Upper lobe of left lung (tissue), 6 donors: ENCODE results near the gene FOXF2. TPM values are rescaled to one million over a fixed set of nuclear protein-coding genes. Genes with fewer than 3 reads are reported as not detected.

Experiments used
- ATAC-seq, 2 donors: fragments of 200-7000 bp; cut with Tn5 transposase; one replicate each; pipeline ENCODE4 v1.9.1; 2022; ENCODE audit warnings: mild to moderate bottlenecking in 2 of 2, moderate library complexity in 2 of 2; ENCODE audit not compliant: low FRiP score in 2 of 2
- DNase-seq, 2 donors: peaks; one replicate each; pipeline ENCODE4 v3.0.0-alpha.2; 2019 to 2020
- H3K27ac ChIP-seq, 4 donors: fragments of 200-600 bp; sonication (generic); one replicate each; pipeline ENCODE4 v1.5.1; 2016 to 2019
- H3K27me3 ChIP-seq, 4 donors: fragments of 200-600 bp; sonication (generic); one replicate each; pipeline ENCODE4 v1.5.1; 2017 to 2019
- H3K36me3 ChIP-seq, 4 donors: fragments of 200-600 bp; sonication (generic); one replicate each; pipeline ENCODE4 v1.5.1; 2016 to 2019
- H3K4me1 ChIP-seq, 4 donors: fragments of 200-600 bp; sonication (generic); one replicate each; pipeline ENCODE4 v1.5.1; 2018 to 2019
- H3K4me3 ChIP-seq, 4 donors: fragments of 200-600 bp; sonication (generic); one replicate each; pipeline ENCODE4 v1.5.1; 2017 to 2019; ENCODE audit warnings: mild to moderate bottlenecking in 2 of 4, moderate library complexity in 1 of 4
- H3K9me3 ChIP-seq, 4 donors: fragments of 200-600 bp; sonication (generic); one replicate each; pipeline ENCODE4 v1.5.1; 2018 to 2019
- EP300 ChIP-seq, 4 donors: sonication (generic); formaldehyde crosslinking; IDR thresholded peaks; one replicate each; pipeline ENCODE4 v1.5.1; 2017; ENCODE audit warnings: antibody characterized with exemption in 4 of 4, control low read depth in 2 of 4
- POLR2A ChIP-seq, 4 donors: fragments of 450-650 bp; IDR thresholded peaks; one replicate each; pipeline ENCODE4 v1.5.1; 2016 to 2017; ENCODE audit warnings: antibody characterized with exemption in 4 of 4, mild to moderate bottlenecking in 2 of 4
- POLR2AphosphoS5 ChIP-seq, 2 donors: sonication (generic); formaldehyde crosslinking; IDR thresholded peaks; one replicate each; pipeline ENCODE4 v1.5.1; 2017; ENCODE audit warnings: antibody characterized with exemption in 2 of 2
- WGBS, 2 donors: methylation state at CpG; one replicate each; pipeline ENCODE4 v1.1.5; 2017 to 2018; 5-methylcytosine and 5-hydroxymethylcytosine counted together
- total RNA-seq, 6 donors: library from RNA; depleted of rRNA in 4 of 6; stranded (reverse); fragments of >200 nt in 4 of 6; gene quantifications; one replicate each; pipeline versions ENCODE4 v1.1.0 to v1.2.1, GENCODE V29; 2016 to 2021
- TF ChIP-seq, protein P1 (sequence below), 6 experiments: fragments of 450-650 bp in 4 of 6; fragments of 200-600 bp in 2 of 6; sonication (generic) in 2 of 6; IDR thresholded peaks; one replicate each; pipeline ENCODE4 v1.5.1; 2016 to 2019; ENCODE audit warnings: antibody characterized with exemption in 6 of 6
- donor health status: DM: no; HTN: no; CAD: no; lungs with moderate emphysema.
- donor health status: DM: no; HTN: yes; CAD: no; lungs with severe emphysema.

Gene FOXF2
- total RNA-seq, 6 donors from 2014 or later = 5.5 to 17.7 (median 8.8) TPM

DNA sequence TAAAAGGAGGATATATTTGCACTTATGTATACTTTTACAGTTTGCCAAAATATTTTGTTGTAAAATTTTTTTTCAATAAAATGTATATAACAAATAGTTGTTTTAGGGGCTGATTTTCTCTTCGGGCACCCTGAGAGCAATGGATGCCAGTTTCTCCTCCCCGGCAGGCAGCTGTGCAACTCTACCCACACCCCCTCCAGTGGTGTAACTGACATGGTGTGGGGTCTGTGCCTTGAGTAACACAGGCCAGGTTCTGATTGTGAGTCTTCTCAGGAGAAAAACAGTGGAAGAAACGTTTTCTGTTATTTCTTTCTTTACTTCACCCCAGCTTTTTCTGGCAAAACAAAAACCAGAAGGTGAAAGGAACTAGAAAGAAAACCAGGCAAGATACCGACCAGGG is 6.1 kb downstream of the FOXF2 start:
- no peak for TF ChIP-seq POLR2AphosphoS5 (IDR thresholded peaks at IDR 0.05)
- TF ChIP-seq, protein P1, sequence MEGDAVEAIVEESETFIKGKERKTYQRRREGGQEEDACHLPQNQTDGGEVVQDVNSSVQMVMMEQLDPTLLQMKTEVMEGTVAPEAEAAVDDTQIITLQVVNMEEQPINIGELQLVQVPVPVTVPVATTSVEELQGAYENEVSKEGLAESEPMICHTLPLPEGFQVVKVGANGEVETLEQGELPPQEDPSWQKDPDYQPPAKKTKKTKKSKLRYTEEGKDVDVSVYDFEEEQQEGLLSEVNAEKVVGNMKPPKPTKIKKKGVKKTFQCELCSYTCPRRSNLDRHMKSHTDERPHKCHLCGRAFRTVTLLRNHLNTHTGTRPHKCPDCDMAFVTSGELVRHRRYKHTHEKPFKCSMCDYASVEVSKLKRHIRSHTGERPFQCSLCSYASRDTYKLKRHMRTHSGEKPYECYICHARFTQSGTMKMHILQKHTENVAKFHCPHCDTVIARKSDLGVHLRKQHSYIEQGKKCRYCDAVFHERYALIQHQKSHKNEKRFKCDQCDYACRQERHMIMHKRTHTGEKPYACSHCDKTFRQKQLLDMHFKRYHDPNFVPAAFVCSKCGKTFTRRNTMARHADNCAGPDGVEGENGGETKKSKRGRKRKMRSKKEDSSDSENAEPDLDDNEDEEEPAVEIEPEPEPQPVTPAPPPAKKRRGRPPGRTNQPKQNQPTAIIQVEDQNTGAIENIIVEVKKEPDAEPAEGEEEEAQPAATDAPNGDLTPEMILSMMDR (IDR thresholded peaks at IDR 0.05) = no peak
- no peak for TF ChIP-seq POLR2A (IDR thresholded peaks at IDR 0.05)
- Histone ChIP-seq H3K36me3 (no peaks in the 10 kb centered on the region), H3K9me3 (no peaks in the 10 kb centered on the region), H3K27me3 (peaks cover 0 to 46% (median 20%) of the 10 kb centered on the region in 4 donors), H3K4me1 (peaks cover 4 to 25% (median 16%) of the 10 kb centered on the region in 4 donors), H3K4me3 (peak overlapping the region in 1 of 4 donors; percentile 1), H3K27ac (peak overlapping the region; percentile 26 to 51 (median 39))
- DNase-seq (no peak), ATAC-seq (no peak)
- WGBS, 2 donors = 33 to 45% methylated on average over 4 of the region's 4 CpGs

DNA sequence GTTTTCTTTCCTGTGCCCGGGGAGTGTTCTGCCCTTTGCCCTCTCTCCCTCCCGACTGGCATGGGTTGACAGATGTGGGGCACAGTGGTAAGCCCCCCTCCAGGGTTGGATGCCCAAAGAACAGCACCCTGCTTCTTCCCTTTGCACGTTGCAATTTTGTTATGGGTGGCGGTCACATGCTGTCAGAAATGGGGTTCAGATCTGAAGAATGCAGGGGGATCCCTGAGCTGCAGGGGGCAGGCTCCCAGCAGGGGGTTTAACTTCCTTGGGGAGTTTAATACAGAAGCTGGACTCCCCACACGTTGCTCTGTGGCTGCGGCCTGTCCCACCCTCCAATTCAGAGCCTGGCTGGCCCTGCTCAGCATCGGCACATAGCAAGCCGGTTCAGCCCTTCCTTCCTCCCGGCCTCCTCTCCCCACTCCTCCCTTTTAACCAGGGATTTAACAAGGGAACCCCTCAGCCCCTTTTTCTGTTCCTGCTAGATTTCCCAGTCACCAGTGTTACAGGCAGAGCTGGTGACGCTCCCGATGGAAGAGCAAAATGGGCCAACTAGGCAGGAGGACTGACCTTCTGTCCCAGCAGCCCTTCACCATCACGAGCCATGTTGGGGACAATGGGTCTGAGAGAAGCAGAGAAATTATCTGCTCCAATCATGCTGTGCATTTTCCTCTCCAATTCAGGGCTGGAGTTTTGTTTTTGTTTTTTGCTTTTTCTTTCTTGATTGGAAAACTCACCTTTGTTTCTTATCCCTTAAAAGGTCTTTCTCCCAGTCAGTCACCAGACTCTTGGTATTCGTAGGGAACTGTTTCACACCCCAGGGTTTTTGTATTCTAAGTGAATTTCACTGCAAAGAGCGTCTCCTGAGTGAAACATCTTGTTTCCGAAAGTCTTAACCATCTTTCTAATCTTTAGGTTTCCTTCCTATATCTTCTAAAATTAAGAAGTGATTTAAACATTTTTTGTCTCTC is 6.8 kb downstream of the FOXF2 start:
- no peak for DNase-seq
- H3K27ac ChIP-seq = peak overlapping the region; percentile 26 to 51 (median 39)
- H3K9me3 ChIP-seq = no peaks in the 10 kb centered on the region
- 44 to 45% methylated on average over 15 of the region's 15 CpGs for WGBS, 2 donors
- no peaks in the 10 kb centered on the region for H3K36me3 ChIP-seq
- no peak for TF ChIP-seq EP300 (IDR thresholded peaks at IDR 0.05)
- TF ChIP-seq POLR2A (IDR thresholded peaks at IDR 0.05) = no peak
- no peak for TF ChIP-seq POLR2AphosphoS5 (IDR thresholded peaks at IDR 0.05)
- TF ChIP-seq, protein P1 (IDR thresholded peaks at IDR 0.05) = no peak
- peaks cover 0 to 38% (median 16%) of the 10 kb centered on the region in 4 donors for H3K27me3 ChIP-seq
- no peak for ATAC-seq
- peak overlapping the region in 1 of 4 donors; percentile 1 for H3K4me3 ChIP-seq
- H3K4me1 ChIP-seq = peaks cover 0 to 19% (median 12%) of the 10 kb centered on the region in 4 donors

DNA sequence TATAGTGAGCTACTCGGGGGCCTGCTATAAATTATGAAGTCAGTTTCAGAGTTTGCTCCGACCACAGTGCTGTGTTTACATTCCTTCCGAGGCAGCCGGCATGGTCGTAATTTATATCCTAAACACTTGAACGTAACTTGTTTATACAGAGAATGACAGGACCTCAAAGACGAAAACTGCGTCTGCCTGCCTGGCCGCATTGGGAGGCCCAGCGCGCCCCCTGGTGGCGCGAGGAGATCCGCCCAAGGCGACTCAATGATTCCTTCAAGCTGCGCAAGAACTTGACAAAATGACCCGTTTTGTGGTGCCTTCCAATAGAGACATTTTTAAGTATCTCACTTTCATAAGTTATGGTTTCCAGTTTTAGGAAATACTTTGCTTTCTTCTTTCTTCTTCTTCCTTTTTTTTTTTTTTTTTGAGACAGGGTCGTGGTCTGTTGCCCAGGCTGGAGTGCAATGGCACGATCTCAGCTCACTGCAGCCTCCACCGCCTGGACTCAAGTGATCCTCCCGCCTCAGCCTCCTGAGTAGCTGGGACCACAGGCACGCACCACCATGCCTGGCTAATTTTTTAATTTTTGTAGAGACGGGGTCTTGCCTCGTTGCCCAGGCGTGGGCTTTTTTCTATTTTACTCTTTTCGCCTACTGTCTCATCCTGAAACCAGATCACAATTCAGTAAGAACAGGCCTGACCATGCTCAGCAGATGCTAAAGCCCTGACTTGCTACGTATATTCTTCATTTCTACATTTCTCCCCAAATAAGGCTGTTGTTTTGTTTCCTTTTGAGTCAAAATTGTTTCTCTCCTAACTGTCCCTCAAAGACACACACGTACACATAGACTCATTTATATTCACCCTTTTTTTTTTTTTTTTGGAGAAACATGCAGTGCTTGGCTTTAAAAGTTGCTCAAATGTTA is 7.8 kb downstream of the FOXF2 start:
- ATAC-seq (peak; percentile 62 to 74), DNase-seq (peak; percentile 59 to 96)
- H3K9me3 ChIP-seq = no peaks in the 10 kb centered on the region
- 28 to 31% methylated on average over 28 of the region's 28 CpGs for WGBS, 2 donors
- H3K27me3 ChIP-seq = peaks cover 0 to 30% (median 16%) of the 10 kb centered on the region in 4 donors
- no peak overlapping the region for H3K4me3 ChIP-seq
- peaks cover 0 to 19% (median 12%) of the 10 kb centered on the region in 4 donors for H3K4me1 ChIP-seq
- no peaks in the 10 kb centered on the region for H3K36me3 ChIP-seq
- peak overlapping the region in 3 of 4 donors; percentile 26 to 47 (median 31) for H3K27ac ChIP-seq
- TF ChIP-seq, protein P1 (IDR thresholded peaks at IDR 0.05) = peak; percentile 71 to 96 (median 78)
- TF ChIP-seq POLR2AphosphoS5 (IDR thresholded peaks at IDR 0.05) (no peak), EP300 (IDR thresholded peaks at IDR 0.05) (no peak), POLR2A (IDR thresholded peaks at IDR 0.05) (no peak)

DNA sequence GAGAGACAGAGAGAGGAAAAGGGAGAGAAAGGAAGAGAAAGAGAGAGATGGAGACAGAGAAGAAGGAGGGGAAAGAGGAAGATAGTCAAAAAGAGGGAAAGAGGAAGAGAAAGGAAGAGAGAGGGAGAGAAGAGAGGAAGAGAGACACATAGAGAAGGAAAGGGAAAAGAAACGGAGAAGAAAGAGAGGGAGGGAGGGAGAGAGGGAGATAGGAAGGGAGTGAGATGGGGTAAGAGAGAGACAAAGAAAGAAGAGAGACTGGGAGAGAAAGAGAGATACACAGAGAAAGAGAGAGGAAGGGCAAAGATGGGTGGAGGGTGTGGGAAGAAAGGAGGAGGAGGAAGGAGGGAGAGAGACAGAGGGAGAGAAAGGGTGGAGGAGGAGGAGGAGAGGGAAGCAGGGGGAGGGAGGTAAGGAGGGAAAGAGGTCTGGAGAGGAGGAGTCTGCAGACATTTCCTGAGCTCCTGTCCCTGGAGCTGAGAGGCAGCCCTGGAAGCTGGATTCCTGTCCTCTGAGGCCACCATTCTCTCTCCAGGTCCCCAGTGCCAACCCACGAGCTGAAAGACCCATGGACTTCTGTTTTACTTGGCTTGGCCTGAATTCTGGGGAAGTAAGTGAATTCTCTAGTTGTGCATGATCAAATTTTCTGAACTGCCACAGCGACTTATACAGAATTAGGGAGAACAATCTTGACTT is 9.9 kb downstream of the FOXF2 start:
- Histone ChIP-seq H3K36me3 (no peaks in the 10 kb centered on the region), H3K27ac (no peak overlapping the region), H3K4me1 (peaks cover 0 to 5% (median 0%) of the 10 kb centered on the region in 4 donors), H3K27me3 (peaks cover 0 to 13% (median 4%) of the 10 kb centered on the region in 4 donors), H3K4me3 (no peak overlapping the region), H3K9me3 (no peaks in the 10 kb centered on the region)
- ATAC-seq (no peak), DNase-seq (no peak)
- TF ChIP-seq EP300 (IDR thresholded peaks at IDR 0.05) = no peak
- TF ChIP-seq, protein P1 (IDR thresholded peaks at IDR 0.05) = no peak
- no peak for TF ChIP-seq POLR2A (IDR thresholded peaks at IDR 0.05)
- no peak for TF ChIP-seq POLR2AphosphoS5 (IDR thresholded peaks at IDR 0.05)
- 37 to 38% methylated on average over 3 of the region's 3 CpGs for WGBS, 2 donors
